H1 (cell line): Measurements from ENCODE around the gene EIF2A. TPM values are rescaled to one million over a fixed set of nuclear protein-coding genes. Genes with fewer than 3 reads are reported as not detected.

Experiments used
- E2F6 ChIP-seq: IDR thresholded peaks from 2 replicates; pipeline ENCODE4 v1.6.1; 2012; ENCODE audit warnings: inconsistent platforms
- POLR2A ChIP-seq, 2 experiments: IDR thresholded peaks; 1 replicate in 1 of 2; 2 replicates in 1 of 2; pipeline ENCODE4 v1.6.1; 2011; ENCODE audit warnings: low read depth in 2 of 2, low read length in 2 of 2, mild to moderate bottlenecking in 2 of 2; ENCODE audit errors: control extremely low read depth in 1 of 2
- YY1 ChIP-seq: IDR thresholded peaks from 2 replicates; pipeline ENCODE4 v1.6.1; 2011; ENCODE audit warnings: low read depth, mild to moderate bottlenecking, low read length
- polyA plus RNA-seq, 7 experiments: library from polyadenylated mRNA; depleted of rRNA in 3 of 7; stranded (reverse) in 5 of 7; unstranded in 2 of 7; fragments of >200 nt in 5 of 7; fragments of 200-250 nt in 2 of 7; gene quantifications; 1 replicate in 5 of 7; 2 replicates in 1 of 7; 4 replicates in 1 of 7; pipeline versions ENCODE4 v1.2.1 to v1.2.3, GENCODE V29; 2011 to 2013; ENCODE audit warnings: missing spikeins in 2 of 7, mixed read lengths in 2 of 7
- total RNA-seq: library from RNA; stranded (reverse); fragmentation: NEBNext Ultra II Directional; extraction: Animal tissue kit (Norgen Biotek cat#: 25700); gene quantifications from 2 replicates; pipeline ENCODE4 v1.2.1, GENCODE V29; 2021

The EIF2A gene
- total and polyA plus RNA-seq, 2 of the 8 experiments (the other 6 are each of a cell fraction or from before 2014, with no cell fraction given) = 59.3 to 91.6 TPM

GRCh38 chr3:150556792-150557191 lies 10.2 kb downstream of the EIF2A start (continued):
- TF ChIP-seq POLR2A (IDR thresholded peaks at IDR 0.05; ENCODE audit: control extremely low read depth in 1 of 2, low read depth in 2 of 2, low read length in 2 of 2) = no peak
- no peak for TF ChIP-seq E2F6
- no peak for TF ChIP-seq YY1
- TF ChIP-seq, all 59 proteins: peak for 0
